HL-60 (cell line): ENCODE data around the gene EPN2.

ENCODE experiments used
- POLR2AphosphoS5 ChIP-seq: IDR thresholded peaks from 2 replicates; pipeline ENCODE4 v1.6.1; 2012; ENCODE audit warnings: low read depth
- TF ChIP-seq, protein P1 (sequence below): IDR thresholded peaks from one replicate; pipeline ENCODE4 v1.5.1; 2011; ENCODE audit warnings: low read length, control low read depth, inconsistent platforms; ENCODE audit not compliant: insufficient read depth

DNA sequence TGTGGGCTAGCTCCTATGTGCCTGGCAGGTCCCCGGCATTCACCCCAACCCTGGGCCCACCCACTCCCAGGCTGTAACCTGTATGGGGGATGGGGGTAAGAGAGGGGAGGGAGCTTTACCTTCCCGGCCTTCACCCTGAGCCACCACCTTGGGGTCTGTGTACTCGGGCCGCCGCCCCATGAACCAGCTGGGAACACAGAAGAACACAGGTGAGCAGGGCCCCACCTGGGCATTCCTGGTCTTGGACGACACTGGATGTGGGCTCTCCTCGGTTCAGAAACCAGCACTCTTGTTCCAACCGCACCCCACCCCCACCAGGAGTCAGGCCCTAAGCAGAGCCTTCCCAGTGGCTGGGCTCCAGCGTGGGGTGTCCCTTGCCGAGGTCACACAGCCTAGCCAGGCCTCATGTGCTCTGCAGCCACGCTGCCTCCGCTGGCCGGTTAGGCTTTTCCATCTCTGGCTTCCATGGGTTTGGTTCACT is 106.5 kb downstream of the EPN2 start:
- TF ChIP-seq, protein P1, sequence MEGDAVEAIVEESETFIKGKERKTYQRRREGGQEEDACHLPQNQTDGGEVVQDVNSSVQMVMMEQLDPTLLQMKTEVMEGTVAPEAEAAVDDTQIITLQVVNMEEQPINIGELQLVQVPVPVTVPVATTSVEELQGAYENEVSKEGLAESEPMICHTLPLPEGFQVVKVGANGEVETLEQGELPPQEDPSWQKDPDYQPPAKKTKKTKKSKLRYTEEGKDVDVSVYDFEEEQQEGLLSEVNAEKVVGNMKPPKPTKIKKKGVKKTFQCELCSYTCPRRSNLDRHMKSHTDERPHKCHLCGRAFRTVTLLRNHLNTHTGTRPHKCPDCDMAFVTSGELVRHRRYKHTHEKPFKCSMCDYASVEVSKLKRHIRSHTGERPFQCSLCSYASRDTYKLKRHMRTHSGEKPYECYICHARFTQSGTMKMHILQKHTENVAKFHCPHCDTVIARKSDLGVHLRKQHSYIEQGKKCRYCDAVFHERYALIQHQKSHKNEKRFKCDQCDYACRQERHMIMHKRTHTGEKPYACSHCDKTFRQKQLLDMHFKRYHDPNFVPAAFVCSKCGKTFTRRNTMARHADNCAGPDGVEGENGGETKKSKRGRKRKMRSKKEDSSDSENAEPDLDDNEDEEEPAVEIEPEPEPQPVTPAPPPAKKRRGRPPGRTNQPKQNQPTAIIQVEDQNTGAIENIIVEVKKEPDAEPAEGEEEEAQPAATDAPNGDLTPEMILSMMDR: no peak
- TF ChIP-seq POLR2AphosphoS5: no peak
